Measurements from ENCODE around the gene TEAD4. TPM values are rescaled to one million over a fixed set of nuclear protein-coding genes. Genes with fewer than 3 reads are reported as not detected.

Gene TEAD4
- total RNA-seq, 1 experiment from 2014 or later: 43.2 TPM

GRCh38 chr12:3022411-3022810 lies 63.2 kb downstream of the TEAD4 start (continued):
- TF ChIP-seq FOSL1 (IDR thresholded peaks at IDR 0.05; ENCODE audit: low read depth): no peak

GRCh38 chr12:3022961-3023360 lies 63.8 kb downstream of the TEAD4 start:
- H3K4me3 ChIP-seq (replicated peaks in 1 of 2; ENCODE audit: low read depth in 1 of 2, low read length in 2 of 2): no peak overlapping the region
- no peak overlapping the region for H2AFZ ChIP-seq (ENCODE audit: low read depth, low read length, poor library complexity, severe bottlenecking)
- no peaks in the 10 kb centered on the region for H3K4me1 ChIP-seq (ENCODE audit: control insufficient read depth in 1 of 2, insufficient read depth in 2 of 2, low read length in 2 of 2)
- no peaks in the 10 kb centered on the region for H4K20me1 ChIP-seq (ENCODE audit: insufficient read depth)
- H3K9ac ChIP-seq (ENCODE audit: low read length): no peak overlapping the region
- no peak overlapping the region for H3K27ac ChIP-seq (ENCODE audit: low read depth, low read length)
- H3K36me3 ChIP-seq (ENCODE audit: control insufficient read depth in 1 of 2, insufficient read depth in 2 of 2, low read length in 2 of 2): peaks cover 3 to 17% of the 10 kb centered on the region in 2 experiments; a peak in 2 of 4 replicates
- CTCF ChIA-PET: interaction anchor here (1.4 kb wide), 1 partner anchor 18 kb away, joined by 4 read pairs; no protein-coding TSS in a partner anchor
- H3K9me2 ChIP-seq (ENCODE audit: insufficient read depth): no peaks in the 10 kb centered on the region
- TF ChIP-seq MAX (IDR thresholded peaks at IDR 0.05) (no peak), SRF (IDR thresholded peaks at IDR 0.05; ENCODE audit: low read depth) (no peak), RAD21 (IDR thresholded peaks at IDR 0.05; ENCODE audit: low read depth) (no peak), SP1 (IDR thresholded peaks at IDR 0.05; ENCODE audit: low read depth) (no peak), EZH2 (IDR thresholded peaks at IDR 0.05) (no peak), TCF7L2 (IDR thresholded peaks at IDR 0.05; ENCODE audit: borderline replicate concordance, extremely low read depth, insufficient read depth, insufficient read length) (no peak), YY1 (IDR thresholded peaks at IDR 0.05; ENCODE audit: extremely low read depth, insufficient replicate concordance, low read depth, low read length) (no peak), POLR2A (IDR thresholded peaks at IDR 0.05; ENCODE audit: borderline replicate concordance, extremely low read depth, insufficient read depth, insufficient read length) (no peak), ZFX (IDR thresholded peaks at IDR 0.05) (no peak), SIN3A (IDR thresholded peaks at IDR 0.05; ENCODE audit: low read depth) (no peak)
- POLR2A ChIA-PET: no interaction called here
- H3K27me3 ChIP-seq (ENCODE audit: insufficient read depth, low read length): no peaks in the 10 kb centered on the region
- DNase-seq (ENCODE audit: low read depth, low spot score) (no peak), ATAC-seq (no peak)
- RAD21 ChIA-PET (ENCODE audit: low non-redundant PET in 1 of 2, low total read pairs in 2 of 2, uncharacterized antibody in 2 of 2, unreplicated experiment in 2 of 2): no interaction called here
- no peaks in the 10 kb centered on the region for H3K9me3 ChIP-seq (ENCODE audit: control insufficient read depth in 1 of 2, insufficient read depth in 1 of 2, low read depth in 1 of 2, low read length in 2 of 2)
- H3K79me2 ChIP-seq (ENCODE audit: insufficient read depth, low read length): no peaks in the 10 kb centered on the region
- no peak overlapping the region for H3K4me2 ChIP-seq (ENCODE audit: low read length)
- intact Hi-C loops (cut with micrococcal nuclease): no loop called here
- BruUV-seq (replicated peaks): no TSS peak
